GM19468 (cell line): Measurements from ENCODE around the gene OR5K4.

ENCODE experiments used
- ATAC-seq: cut with Tn5 transposase; IDR thresholded peaks from one replicate; pipeline ENCODE4 v1.9.1; 2021; ENCODE audit warnings: mild to moderate bottlenecking, moderate library complexity, moderate number of reproducible peaks; ENCODE audit not compliant: unreplicated experiment; ENCODE audit errors: extremely low read depth

Gene OR5K4, protein sequence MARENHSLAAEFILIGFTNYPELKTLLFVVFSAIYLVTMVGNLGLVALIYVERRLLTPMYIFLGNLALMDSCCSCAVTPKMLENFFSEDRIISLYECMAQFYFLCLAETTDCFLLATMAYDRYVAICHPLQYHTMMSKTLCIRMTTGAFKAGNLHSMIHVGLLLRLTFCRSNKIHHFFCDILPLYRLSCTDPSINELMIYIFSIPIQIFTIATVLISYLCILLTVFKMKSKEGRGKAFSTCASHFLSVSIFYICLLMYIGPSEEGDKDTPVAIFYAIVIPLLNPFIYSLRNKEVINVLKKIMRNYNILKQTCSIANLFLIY

GRCh38 chr3:98353554-98353953, at the start of gene OR5K4:
TSS of gene OR5K4 (plus strand) at chr3:98353854. CDS start at chr3:98353854, 0 bp downstream.
- ATAC-seq = no peak

DNA sequence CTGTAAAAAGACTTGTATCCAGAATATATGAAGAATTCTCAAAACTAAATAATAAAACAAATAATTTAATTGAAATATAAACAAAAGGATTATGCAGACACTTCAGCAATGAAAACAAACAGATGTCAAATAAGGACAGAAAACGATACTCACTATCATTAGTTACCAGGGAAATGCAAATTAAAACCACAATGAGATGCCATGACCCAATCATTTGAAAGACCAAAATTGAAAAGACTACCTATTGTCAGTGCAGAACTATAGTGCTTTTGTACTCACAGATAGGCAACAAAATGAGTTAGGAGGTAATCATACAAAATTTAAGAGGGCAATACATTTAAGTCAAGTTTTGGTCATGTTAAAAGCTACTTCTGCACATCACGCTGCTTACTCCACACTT, 31.6 kb upstream of the OR5K4 start:
- no peak for ATAC-seq

DNA sequence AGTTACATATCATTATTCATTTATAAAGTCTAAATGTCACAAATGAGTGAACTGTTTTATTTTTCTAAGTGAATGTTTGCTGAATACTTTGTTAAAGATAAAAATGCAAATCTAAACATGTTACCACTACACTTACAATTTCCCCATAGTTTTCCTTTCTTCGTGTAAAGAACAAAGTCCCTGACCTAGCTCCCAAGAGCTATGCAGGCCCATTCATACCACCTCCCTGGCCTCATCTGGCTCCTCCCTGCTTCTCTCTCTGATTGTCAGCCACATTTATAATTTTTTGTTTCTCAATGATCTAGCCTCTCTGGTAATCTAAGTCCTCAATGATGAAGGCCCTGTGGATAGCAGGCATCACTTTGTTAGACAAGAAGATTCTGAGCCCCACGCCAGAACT, 31.0 kb upstream of the OR5K4 start:
- ATAC-seq = no peak

- ATAC-seq = no peak
Observed at GRCh38 chr3:98323425-98323824, 30.2 kb upstream of the OR5K4 start.

- no peak for ATAC-seq
Observed at GRCh38 chr3:98325055-98325454, 28.6 kb upstream of the OR5K4 start.

DNA sequence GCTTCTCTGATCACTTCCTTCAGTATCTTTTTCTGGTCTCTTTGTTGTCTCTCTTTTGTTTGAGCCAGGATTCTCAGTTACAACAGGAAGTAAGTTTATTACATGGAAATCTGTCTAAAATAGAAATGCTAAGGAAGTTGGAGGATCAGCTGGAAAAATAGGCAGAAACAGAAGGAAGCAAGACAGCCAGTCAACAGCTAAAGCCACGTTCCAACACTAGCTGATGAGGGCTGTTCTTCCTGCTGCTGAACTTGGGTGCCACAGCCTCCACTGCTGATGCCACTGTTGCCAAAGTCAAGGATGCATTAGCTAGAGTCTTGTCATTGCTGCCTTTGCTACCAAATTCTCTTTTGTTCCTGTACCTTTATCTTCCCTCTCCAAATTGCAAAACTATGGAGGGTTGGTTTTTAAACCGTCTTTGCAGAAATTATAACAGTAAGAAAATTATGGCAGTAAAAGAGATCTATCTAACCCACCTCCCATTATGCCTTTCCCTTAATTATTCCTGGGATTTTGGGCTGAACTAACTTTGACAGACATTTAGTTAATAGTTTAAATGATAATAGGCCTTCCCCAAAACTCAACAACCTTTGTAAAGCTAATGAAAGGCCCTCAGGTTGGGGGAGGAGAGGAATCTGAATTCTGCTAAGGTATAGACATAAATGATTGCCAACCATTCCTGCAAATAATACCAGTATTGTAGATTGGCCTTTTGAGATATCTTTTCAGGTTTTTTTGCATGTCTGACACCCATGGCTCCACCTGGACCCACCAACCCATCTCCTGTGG, 27.4 kb upstream of the OR5K4 start:
- ATAC-seq = no peak

- ATAC-seq = peak; percentile 54
Observed at GRCh38 chr3:98326945-98327344, 26.7 kb upstream of the OR5K4 start.

- ATAC-seq = no peak
Observed at GRCh38 chr3:98328933-98329332, 24.7 kb upstream of the OR5K4 start.

- ATAC-seq = no peak
Observed at GRCh38 chr3:98329392-98330124, 24.1 kb upstream of the OR5K4 start.

- no peak for ATAC-seq
Observed at GRCh38 chr3:98331329-98331728, 22.3 kb upstream of the OR5K4 start.

- no peak for ATAC-seq
Observed at GRCh38 chr3:98333989-98334606, 19.6 kb upstream of the OR5K4 start.

DNA sequence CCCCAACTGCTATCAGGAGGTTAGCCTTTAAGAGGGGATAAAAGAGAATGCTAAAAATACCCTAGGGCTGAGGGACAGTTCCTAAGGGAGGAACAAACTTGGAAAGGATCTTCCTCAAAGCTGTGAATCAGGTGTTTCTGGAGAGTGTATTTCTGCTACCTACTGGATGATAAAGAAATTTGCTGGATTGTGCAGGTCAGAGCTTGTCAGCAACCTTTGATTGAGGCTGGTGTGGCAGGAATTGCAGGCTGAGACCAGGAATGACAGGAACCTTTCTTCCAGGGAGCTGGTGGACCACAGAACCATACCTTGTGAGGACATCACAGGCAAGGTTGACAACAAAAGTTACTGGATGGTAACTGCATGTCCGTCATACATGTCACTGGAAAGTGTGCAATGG, 14.6 kb upstream of the OR5K4 start:
- ATAC-seq = no peak

- no peak for ATAC-seq
Observed at GRCh38 chr3:98341758-98342157, 11.9 kb upstream of the OR5K4 start.

DNA sequence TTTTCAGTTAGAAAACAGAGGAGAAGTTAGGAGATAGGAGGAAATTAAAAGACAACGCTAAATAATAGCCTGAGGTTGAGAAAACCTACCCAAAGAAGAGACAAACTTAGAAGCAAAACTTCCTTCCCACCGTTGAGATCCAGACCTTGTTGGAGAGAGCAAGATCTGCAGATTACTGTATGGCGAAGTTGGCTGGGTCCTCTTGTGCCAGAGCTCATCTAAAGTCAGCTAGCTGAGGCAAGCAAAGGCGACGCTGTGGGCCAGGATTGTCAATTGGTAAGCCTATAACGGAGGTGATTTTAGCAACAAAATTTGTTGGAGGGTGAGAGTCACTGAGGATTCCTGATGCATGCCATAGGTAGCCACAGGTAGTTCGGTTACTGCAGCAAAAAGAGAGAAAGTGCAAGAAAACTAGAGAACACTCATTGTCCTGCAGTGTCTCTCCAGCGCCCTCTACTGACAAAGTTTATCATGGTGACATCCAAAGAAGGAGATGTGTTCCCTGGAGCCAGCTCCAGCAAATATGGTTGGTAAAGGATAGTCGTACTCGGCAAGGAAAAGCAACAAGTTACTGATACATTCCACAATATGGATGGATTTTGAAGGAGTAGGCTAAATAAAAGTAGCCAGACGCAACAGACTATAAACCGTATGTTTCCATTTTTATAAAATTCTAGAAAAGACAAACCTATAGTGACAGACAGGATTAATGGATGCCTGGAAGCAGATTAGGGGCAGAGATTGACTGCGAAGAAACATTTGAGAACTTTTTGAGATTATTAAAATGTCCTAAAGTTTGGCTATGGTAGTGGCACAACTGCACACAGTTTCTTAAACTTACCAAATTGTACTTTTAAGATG, 9.8 kb upstream of the OR5K4 start:
- no peak for ATAC-seq

DNA sequence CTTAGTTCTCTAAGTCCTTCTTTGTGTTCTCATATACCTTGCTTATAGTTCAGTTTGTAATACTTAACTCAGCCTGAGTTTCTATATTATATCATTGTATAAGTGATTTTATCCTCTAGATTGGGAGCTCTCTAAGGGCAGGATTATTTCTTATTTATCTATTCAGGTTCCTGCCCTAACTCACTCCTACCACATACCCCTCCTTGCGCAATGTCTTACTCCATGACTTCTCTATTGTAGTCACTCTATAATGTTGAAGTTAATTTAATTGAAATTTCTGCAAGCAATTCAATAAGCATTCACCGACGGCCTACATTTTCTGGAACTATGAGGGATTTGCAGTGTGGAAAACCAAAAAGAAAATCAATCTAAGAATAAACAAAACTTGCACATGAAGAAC, 3.6 kb upstream of the OR5K4 start:
- ATAC-seq = no peak

GRCh38 chr3:98359250-98359649, 5.6 kb downstream of the OR5K4 start:
- ATAC-seq = no peak

DNA sequence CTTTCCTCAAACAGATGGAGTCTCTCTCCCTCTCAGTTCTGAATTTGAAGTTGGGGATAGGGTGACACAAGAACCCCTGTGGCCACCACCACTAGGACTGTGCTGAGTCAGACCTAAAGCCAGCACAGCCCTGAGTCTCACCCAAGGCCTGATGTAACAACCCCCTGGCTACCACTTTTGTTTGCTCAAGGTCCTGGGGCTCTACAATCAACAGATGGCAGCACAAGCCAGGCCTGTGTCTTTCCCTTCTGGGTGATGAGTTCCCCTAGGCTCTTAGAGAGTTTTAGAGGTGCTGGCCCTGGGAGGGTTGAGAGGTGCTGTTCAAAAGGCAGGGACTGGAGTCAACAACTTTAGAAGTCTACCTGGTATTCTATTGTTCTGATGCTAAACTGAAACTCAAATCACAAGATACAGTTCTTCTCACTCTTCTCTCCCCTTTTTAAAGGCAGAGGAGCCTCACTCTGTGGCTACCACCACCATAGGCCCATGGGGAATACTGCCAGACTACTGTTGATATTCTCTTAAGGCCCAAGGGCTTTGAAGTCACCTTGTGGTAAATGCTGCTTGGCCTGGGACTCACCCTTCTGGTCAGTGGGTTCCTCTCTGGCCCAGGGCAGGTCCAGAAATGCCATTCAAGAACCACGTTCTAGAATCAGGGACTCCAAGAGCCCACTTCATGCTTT, 6.5 kb downstream of the OR5K4 start:
- ATAC-seq = no peak

- ATAC-seq = no peak
Observed at GRCh38 chr3:98360681-98361080, 7.0 kb downstream of the OR5K4 start.

DNA sequence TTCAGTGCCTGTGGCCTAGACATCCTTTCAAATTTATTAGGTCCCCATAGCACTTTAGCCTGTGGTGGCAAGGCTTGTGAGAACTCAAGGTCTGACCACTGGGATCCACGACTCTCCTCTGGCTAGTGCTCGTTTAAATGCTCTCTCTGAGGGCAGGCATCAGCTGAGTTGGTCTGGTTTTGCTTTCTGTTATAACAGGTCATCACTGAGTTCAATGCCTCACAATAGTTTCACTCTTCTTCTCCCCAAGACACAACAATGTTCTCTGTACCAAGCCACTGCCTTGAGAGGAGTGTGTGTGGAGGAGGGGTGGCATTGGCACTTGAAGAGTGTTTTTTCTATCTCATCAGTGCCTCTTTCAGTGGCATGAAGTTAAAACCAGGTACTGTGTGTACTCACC, 7.6 kb downstream of the OR5K4 start:
- no peak for ATAC-seq
